GM19438 (cell line): Measurements from ENCODE around the gene PRR14L.
"Not testable (repeated sequence)": the region's sequence is repeated elsewhere in the genome, so short reads cannot be mapped to it uniquely, and the experiment has no call there.

Experiments
- ATAC-seq: cut with Tn5 transposase; IDR thresholded peaks from one replicate; pipeline ENCODE4 v1.9.1; 2021; ENCODE audit warnings: low read depth; ENCODE audit not compliant: unreplicated experiment

The PRR14L gene

DNA sequence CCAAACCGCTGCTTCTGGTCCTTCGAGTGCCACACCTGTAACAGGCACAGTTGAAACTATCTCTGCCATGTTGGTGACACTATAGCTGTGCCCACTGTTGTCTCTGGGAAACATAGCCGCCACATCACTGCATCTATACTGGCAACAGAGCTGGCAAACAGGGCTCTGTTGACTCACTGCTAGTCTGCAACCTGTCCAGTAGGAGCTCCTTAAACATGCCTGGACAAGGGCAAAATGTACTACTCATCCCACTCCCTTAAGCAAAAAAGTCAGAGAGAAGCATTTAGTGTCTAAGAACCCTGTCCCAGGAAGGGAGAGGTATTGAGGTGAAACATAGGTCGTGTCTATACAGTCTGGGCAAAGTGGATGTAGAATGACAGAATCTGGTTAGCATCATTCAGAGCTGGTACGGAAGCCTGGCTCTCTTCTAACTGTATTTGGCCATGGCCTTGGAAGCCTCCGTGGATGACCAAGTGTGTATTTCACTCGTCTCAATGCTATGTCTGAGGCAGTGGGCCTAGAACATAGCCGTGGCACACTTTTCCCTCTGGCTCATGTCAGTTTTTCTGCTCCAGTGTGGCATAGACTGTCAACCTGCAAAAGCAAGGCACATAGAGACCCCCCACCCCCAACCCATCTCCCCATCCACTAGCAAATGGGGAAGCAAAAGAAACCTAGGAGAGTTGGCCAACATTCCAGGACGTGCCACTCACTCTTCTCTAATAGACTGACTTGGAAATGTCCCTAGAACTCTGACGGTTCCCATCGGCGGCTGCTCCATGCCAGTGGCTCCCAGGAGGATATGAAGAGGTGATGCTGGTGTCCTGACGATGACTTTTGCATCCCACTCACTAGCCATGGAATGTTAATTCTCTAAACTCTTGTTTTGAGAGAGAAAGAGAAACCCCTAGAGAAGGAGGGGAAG is 66.5 kb downstream of the PRR14L start:
- ATAC-seq = no peak

DNA sequence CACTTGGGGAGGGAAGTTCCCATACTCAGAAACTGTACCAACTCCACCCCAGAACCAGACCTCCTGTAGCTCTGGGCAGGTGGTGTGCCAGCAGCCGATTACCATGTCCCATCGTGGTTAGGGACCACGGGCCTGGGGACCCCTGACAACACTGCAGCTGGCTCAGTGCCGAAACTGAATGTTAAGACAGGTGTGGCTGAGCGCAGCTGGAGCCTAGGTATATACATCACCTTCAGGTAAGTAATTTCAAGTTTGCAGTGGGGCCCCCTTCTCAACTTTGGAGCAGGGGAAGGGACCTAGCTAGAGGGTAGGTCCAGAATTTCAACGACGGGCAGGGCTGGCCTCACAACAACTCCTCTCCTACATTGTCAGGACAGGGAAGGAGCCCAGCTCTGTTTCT is 67.2 kb downstream of the PRR14L start:
- no peak for ATAC-seq

DNA sequence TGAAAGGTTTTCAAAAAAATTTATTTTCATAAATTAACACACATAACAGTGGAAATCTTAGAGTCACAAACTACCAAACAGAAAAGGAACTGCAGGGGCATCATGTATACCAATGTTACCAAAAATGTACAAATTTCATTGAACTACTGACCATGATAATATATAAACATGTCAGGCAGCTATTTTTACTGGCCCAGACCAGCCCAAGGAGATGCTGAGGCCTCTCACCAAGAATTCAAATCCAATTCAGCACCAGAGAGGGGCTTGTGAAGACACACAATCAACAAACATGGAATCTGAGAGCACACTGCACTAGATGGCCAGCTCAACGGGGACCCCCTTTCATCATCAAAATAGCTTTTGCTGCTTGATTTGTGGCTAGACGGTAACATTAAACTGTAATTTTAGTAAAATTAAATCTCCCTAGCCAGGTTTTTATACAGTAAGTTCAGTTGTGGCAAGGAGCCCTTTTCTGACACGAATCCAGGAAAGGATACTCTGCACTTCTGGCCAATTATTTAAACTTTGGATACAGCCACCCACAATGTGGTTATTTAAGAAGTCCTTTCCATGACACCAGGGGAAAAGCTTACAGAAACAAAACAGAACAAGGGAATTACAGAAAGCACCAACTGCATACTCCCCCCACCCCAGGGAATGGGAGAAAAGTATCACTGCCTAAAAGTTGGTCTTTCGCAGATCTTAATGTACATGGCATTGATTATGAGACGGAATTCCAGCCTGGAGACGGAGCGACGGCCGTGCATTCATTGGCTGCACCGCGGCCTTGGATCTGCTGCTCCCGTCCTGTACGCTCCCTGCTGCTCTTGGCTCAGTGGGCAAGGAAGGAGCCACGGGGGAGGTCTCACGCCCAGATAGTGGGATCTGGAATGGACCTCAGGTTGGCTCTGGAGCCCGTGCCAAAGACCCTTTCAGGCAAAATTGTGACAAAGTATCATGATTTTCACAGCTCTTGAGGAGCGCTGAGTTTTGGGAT is 68.3 kb downstream of the PRR14L start:
- no peak for ATAC-seq

DNA sequence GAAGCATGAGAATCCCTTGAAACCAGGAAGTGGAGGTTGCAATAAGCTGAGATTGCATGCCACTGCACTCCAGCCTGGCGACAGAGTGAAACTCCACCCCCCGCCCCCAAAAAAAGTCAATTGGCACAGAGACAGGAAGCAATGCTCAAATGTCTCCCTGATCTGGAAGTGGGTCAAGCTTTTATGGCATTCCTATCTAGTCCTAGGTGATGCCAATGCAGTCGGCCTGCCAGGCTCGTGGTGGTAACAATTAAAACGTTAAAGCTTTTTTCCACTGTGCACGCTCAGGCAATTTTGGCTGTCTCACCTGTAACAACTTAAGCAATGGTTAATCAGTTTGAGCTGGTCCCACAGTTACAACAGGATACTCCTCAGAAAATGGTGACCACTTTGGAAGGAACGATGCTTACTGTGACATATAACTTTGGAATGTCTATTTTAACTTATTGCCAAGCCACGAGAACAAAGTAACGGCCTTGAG is 69.0 kb downstream of the PRR14L start:
- ATAC-seq = no peak

DNA sequence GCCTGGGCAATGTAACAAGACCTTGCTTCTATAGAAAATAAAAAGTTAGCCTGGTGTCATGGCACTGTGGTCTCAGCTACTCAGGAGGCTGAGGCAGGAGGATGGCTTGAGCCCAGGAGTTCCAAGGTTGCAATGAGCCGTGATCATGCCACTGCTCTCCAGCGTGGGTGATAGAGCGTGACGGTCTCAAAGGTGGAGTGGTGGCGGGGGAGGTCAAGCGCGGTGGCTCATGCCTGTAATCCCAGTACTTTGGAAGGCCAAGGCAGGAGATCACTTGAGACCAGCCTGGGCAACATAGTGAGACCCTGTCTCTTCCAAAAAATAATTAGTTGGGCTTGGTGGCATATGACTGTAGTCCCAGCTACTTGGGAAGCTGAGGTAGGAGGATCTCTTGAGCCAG is 71.2 kb downstream of the PRR14L start:
- ATAC-seq = no peak

DNA sequence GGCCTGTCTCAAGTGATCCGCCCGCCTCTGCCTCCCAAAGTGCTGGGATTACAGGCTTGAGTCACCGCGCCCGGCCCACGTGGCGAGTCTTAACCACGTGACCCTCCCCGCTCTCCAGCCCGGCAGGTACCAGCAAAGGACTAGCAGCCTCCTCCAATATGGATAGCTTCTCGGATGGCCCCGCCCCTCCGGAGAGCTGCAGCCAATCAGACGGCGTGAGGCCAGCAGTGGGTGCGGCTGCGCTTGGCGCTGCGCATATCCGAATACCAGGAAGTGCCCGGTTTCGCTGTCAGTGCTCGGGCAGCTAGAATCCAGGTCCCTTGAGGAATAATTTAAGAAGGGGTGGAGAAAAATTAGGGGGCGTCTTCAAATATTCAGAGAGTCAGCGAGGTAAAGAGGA is 73.2 kb downstream of the PRR14L start:
- peak; percentile 96 for ATAC-seq

DNA sequence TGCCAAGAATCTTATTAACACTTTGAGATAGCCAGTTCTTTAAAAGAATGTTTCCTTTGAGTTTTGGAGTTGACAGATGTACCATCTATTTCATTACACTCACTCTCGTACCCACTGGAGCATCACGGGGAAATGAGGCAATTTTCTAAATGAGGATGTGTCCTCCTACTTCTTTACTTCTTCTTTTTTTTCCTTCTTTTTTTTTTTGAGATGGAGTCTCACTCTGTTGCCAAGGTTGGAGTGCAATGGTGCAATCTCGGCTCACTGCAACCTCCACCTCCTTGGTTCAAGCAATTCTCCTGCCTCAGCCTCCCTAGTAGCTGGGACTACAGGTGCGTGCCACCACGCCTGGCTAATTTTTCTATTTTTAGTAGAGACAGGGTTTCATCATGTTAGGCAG is 75.7 kb downstream of the PRR14L start:
- not testable (repeated sequence) for ATAC-seq

DNA sequence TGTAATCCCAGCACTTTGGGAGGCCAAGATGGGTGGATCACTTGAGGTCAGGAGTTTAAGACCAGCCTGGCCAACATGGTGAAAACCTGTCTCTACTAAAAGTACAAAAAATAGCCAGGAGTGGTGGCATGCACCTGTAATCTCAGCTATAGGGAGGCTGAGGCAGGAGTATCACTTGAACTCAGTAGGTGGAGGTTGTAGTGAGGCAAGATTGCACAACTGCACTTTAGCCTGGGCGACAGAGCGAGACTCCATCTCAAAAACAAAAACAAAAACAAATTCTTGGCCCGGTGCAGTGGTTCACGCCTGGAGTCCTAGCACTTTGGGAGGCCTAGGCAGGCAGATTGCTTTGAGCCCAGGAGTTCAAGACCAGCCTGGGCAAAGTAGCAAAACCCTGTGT is 81.1 kb downstream of the PRR14L start:
- ATAC-seq = not testable (repeated sequence)

DNA sequence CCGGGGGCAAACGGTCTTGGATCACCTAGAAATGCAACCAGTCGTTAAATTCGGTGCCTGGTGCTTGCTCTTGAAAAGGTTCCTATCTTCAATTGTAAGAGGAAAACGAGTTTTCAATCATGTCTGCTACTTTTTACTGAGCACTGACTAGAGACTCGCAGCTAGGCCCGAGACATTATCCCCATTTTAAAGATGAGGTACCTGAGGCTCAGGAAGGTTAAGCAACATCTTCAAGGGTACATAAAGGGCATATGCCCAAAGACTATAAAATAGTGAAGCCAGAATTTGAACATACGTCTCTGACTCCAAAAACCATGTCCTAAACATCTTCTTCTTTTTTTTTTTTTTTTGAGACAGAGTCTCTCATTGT is 87.3 kb downstream of the PRR14L start:
- ATAC-seq = no peak

DNA sequence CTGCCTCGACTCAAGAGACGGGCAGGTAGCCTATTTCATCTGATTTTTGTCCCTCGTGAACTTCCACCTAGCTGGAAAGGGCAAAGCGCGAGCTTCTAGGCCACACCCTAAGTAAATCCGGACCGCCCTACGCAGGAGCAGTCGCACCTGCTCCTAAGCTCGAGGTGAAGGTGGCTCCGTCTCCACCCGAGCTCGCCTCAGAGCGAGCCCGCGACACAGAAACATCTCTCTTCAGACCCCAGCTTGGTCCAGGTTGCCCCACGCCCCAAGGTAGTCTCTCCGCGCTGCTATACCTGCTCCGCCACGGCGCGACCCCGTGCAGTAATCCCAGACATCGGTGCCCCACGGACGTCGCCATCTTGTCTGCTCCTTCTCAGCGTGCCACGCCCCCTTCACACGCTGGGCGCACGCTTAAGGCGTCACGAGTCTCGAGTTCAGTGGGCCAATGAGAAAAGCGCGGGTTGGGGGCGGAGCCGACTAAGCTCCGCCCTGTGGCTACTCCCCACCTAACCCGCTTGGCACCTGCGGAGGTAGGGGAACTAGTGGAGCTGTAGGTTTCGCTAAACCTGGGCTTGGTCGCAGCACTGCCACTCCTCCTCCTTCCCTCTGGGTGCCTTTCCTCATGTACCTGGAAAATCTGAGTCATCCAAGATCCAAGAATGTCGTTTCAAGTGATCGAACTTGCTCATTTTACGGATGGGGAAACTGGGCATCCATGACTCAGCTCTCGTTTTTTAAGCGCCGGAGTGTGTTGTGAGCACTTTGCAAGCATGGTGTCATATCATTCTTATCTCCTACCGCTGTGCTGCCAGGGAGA is 87.9 kb downstream of the PRR14L start, which contains the start of gene PISD:
PISD (minus strand) TSS at position 365 of the 817 bp plus-strand sequence; CDS start at position 358, 7 bp downstream.
- peak; percentile 91 for ATAC-seq

DNA sequence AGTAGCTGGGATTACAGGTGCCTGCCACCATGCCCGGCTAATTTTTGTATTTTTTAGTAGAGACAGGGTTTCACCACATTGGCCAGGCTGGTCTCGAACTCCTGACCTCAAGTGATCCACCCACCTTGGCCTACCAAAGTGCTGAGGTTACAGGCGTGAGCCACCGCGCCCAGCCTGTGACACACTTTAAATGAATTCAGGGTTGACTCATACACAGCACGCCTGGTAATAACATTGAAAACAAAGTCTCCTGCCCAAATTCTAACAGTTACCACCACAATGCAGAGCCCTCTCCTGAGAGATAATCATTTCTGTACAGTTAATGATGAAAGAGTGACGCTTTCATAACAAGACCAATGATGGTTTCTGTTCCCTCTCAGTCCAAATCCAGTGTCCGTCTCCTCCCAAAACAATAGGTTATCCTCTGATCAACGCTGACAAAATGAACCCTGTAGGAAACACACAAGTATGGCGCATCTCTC is 89.0 kb downstream of the PRR14L start:
- not testable (repeated sequence) for ATAC-seq

DNA sequence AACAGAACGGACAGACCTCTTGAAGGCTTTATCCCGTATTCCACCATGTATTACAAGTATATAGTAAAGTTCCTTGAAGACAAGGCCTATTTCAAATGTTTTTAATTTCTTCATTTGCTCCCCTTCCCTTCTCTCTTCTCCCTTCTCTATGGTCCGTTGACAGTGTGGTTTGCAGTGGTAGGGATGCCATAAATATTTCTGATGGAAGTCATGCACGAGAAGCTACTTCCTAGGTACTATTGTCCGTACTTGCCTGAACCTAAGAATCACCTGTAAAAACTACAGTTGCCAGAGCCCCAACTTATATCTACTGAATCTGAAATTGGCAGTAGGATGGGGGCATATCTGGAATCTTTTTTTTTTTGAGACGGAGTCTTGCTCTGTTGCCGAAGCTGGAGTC is 90.7 kb downstream of the PRR14L start:
- ATAC-seq = no peak

DNA sequence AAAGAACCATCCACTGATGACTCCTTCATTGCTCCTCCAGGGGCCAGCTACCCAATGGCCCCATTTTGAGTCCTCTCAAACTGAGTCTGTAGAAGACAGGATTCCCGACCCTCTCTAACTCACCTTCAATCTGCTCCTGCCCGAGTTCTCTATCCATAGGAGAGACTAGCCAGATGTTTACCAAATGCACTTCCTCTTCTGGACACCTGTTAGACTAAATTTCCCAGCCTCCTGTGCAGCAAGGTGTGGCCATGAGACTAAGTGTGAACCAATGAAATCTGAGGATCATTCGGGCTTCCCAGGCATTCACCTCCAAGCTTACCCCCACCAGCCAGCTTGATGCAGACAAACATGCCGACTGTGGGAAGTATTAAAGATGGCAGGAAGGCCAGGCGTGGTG is 95.5 kb downstream of the PRR14L start:
- no peak for ATAC-seq

DNA sequence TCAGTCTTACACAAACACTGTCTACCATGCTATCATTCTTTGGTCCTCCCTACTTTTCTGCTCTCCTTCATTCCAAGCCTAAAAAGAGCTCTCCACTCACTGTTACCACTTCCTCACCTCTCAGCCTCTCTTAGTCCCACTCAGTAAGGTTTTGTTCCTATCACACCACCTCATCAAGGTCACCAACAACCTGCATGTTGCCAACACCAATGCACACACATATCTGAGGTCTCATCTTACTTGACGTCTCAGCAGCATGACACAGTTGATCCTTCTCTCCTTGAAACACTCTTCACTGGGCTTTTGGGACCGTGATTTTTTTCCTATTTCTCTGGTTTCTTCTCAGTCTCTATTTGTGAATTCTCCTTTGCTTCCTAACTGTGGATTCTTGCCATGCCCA is 96.0 kb downstream of the PRR14L start:
- ATAC-seq = no peak

DNA sequence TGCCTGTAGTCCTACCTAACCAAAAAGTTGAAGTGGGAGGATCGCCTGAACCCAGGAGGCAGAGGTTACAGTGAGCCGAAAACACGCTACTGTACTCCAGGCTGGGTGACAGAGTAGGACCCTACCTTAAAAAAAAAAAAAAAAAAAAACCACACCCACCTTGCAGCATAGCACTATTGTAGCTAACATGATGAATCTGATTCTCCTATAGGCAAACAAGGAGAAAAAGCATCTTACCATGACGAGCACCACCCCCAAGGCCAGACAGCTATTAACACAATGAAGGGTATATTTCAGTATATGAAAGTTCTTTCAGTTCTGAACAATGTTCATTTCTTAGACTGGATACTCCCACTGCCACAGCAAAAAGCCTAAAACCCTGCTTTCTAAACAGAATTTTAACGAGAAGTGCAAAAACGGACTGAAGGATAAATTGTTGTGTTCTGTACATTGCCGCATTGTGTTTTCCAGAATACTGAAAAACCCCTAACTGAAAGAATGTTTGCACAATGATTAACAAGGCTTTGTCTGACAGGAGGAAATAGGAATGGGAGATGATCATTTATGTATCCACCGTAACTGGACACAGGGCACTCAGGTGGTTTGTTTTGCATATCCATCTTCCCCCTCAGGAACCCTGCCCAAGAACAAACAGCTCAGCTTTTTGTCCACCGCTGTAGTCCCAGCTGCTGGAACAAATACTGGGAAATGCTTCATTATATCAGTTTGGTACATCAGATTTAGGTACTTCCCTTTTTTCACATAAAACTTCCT is 96.8 kb downstream of the PRR14L start:
- no peak for ATAC-seq

DNA sequence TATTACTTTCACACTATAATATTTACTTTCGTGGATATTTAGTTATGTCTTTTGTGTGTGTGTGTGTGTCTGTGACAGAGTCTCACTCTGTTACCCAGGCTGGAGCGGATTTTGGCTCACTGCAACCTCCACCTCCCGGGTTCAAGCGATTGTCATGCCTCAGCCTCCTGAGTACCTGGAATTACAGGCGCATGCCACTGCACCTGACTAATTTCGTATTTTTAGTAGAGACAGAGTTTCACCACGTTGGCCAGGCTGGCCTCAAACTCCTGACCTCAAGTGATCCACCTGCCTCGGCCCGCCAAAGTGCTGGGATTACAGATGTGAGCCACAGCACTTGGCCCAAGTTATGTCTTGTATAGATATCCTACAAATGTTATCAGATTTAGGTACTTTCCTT is 97.8 kb downstream of the PRR14L start:
- ATAC-seq = no peak

DNA sequence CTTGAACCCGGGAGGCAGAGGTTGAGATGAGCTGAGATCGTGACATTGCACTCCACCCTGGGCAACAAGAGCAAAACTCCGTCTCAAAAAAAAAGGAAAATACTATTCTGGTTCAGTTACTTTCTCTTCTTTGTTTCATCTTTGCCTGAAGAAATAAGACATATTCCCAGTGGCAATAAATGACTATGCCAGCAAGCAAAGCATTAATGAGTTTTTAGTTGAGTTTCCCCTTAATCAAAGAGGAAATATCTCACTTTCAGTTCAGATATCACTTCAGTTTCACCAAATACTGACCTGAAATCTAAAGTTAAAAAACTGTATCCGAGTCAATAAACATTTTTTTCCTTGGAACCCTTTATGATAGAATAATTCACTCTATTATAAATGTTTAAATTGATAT is 98.3 kb downstream of the PRR14L start:
- ATAC-seq = no peak

DNA sequence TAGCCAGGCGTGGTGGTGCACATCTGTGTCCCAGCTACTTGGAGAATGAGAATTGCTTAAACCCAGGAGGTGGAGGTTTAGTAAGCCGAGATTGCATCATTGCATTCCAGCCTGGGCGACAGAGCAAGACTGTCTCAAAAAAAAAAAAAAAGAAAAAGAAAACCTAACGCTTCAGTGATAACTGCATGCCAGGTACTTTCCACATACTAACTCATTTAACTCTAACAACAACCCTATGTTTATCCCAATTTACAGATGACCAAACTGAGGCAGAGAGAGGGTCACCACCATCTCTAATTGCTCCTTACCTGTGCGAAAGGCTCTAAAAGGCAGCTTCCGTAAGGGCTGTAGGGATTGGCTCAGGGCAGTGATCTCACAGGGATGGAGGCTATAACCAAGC is 99.5 kb downstream of the PRR14L start:
- ATAC-seq = no peak
